Kasumi-1 (cell line): ENCODE measurements around the gene ANXA11.
A peak's percentile ranks its signal among the peaks of the same experiment; 100 is the strongest.
"Not testable (repeated sequence)": the region's sequence is repeated elsewhere in the genome, so short reads cannot be mapped to it uniquely, and the experiment has no call there.

Source experiments
- DNase-seq, 2 experiments: peaks; one replicate each; lab custom pipeline; 2025; lab: John Stamatoyannopoulos, UW

Gene ANXA11

DNA sequence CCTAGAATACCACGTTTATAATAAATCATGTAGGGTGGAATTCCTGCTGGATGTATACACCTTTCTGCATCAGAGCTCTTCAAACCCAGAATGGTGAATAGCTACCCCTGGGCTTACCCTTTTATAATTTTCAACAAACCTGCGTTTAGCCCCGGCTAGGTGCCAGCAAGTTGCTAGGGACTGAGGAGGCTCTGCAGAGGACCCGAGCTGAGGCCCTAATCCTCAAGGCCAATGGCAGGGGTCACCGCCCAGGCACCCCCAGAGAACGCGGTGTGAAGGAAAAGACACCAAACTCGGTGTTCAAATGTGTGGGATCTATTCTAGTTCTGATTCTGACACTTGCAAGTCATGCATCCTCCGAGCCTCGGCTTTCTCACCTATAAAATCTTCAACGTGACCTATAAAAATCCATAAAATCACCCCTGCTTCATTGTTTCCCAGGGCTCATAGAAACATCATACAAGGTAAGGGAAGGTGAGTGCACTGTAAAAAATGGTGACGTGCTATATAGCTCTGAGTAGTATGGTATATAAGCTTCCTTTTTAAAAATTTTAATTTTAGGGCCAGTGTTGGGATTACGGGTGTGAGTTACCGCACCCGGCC lies 2.5 kb upstream of the ANXA11 start:
- no peak for DNase-seq

DNA sequence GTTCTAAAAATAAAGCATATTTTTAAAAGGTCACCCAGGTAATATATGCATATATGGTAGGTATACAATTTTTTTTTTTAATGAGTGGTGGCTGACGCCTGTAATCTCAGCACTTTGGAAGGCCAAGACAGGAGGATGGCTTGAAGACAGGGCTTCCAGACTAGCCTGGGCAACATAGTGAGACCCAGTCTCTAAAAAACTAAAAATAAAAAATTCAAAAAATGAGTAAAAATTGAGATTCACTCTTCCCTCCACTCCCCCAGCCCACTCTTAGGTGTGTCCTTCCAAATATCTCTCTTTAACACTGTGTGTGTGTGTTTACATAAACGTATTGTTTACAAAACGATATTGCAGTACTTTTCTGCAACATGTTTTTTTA lies 929 bp upstream of the ANXA11 start:
- DNase-seq = no peak

DNA sequence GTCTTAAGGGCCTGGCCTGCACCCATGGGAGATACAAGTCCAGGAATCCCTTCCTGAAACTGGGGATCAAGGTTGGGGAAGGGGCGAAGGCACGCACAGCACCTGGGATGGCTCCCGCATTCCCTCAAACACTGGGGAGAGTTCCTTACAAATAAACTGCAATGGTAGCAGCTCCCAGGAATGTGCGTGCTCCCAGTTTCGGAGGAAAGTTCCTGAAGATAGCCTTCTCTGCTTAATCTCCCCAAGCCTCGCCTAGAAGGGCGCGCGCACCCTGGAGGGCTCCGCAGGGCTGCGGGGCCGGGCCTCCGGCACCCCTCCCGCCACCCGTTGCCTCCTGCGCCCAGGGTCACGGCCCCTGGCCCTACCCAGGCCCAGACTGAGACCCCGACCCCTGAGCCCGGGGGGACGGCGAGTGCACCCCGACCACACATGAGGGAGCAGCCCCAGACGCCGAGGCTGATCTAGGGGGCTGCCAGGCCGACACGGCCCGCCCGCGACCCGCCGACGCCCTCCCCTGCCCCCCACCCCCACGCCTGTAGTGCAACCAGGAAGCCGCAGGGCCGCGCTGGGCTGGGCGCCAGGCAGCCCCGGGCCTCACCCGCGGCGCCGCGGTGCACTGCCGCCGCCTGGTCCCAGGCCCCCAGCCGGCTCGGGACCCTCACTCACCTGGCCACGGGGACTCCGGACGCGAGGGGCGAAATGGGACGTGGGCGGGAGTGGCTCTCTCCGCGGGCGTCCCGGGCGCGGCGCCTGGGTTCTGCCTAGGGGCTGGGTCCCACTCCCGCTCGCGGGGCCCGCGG lies 460 bp downstream of the ANXA11 start:
- DNase-seq = peak in 1 of 2 experiments; percentile 23

DNA sequence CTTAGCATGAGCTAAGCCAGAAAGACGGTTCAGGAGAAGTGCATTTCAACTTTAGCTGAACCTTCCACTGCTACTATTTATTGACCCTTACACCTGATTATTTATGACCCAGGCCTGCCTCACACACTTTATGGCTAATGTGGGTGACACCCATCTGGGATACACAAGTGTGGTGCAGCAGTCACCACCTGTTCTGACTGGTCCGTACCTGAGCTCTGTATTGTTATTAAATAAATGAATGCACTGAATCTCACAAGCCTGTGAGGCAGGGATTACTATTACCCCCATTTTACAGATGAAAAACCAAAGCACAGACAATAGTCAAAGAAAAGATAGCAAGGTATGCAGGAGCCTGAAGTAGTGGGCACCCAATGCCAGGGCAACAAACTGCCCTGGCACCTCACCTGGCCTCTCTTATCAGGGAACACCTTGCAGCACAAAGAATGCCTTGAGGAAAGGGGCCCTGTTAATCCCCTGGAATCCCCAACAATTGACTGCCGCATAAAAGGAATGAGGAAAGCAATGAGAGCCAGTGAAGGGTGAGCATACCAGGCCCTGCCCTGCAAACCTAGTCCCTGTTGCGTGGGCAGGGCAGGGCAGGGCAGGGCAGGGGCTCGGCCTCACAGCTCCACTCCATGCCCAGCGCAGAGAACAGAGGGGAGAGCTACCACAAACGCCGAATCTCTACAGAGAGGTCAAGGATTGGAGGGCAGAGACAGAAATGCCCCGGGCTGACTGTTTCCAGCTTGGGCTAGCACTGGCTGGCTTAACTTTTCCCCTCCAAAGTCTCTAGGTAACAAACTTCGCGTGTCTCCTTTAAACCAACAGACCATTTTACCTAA lies 1.3 kb downstream of the ANXA11 start:
- DNase-seq = no peak

DNA sequence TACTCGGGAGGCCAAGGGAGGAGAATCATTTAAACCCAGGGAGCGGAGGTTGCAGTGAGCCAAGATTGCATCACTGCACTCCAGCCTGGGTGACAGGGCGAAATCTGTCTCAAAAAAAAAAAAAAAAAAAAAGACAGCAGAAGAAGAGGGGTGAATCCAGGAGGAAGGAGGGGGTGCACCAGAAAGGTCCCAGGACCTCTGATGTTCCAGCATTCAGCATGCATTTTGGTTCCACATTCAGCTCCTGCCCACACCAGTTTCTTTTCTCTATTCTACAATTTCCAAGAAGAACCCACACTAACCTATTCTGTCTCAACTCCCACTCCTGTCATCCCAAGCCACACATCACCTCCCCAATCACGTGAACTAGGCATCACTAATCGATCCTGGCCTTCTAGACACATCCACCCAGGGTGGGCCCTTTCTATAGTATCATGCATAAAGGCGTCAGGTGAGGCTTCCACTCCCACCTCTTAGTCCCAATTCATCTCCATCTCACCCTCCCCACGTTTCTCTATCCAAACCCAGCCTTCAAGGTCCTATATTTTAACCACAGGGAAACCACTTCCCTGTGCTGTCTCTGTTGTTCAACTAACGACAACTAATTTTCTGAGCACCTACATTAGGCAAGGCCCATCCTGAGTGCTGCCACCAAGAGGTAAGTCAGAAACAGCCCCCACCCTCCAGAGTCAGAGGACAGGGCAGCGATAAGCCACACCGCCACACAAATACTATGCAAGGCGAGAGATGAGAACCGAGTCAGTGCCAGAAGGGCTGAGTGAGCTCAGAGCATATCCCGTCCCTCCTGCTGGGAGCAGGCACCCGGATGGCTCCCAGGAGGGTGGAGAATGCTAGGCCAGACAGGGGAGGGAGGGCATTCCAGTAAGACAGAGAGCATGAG lies 2.2 kb downstream of the ANXA11 start:
- DNase-seq = peak; percentile 73

DNA sequence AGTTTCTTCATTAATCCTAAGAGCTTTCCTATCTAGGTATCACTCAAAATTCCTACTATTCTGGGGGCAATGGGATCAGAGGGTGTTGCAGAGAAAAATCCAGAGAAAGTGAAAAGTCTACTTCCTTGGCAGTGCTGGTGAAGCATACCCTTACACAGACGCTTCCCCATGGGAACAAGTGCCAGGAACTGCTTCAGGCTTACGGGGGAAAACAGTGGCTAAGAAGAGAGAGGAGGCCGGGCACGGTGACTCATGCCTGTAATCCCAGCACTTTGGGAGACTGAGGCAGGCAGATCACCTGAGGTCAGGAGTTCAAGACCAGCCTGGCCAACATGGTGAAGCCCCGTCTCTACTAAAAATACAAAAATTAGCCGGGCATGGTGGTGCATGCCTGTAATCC lies 2.8 kb downstream of the ANXA11 start:
- not testable (repeated sequence) for DNase-seq

DNA sequence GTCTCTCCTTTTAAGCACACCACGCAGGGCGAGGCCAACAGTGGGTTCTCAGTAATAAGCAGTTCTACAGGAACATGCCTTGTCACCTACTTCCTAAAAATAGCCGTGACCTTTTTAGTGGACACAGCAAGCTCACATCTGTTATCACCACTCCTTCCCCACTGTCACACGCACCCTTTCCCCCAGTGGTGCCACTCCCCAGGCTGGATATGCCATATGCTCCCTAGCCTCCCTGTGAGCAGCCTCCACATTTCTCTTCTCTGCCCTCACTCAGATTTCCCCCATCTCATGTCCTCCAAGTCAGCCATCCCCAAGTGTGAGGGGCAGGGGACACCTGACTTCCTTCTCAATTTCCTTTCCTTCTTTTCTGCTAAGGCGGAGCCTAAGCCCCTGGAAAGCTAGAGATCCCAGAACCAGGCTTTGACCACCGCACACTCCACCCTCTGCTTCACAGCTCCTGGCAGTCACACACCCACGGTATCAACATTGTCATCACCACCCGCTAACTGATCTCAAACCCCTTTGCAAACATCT lies 3.7 kb downstream of the ANXA11 start:
- no peak for DNase-seq

DNA sequence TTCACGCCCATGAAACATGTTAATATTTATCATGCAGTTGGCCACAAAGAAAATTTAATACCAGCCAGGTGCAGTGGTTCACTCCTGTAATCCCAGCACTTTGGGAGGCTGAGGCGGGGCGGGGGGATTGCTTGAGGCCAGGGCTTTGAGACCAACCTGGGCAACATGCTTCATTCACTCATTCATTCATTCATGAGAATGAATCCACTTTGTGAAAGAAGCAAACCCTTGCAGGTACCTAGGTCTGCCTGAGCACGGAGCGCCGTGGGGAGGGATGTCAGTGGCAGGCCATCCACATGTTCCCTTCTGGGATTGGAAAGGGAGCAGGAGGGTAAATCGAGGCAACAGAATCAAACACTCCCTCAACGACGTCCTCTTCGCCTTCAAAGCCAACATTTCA lies 4.7 kb downstream of the ANXA11 start:
- DNase-seq = no peak

DNA sequence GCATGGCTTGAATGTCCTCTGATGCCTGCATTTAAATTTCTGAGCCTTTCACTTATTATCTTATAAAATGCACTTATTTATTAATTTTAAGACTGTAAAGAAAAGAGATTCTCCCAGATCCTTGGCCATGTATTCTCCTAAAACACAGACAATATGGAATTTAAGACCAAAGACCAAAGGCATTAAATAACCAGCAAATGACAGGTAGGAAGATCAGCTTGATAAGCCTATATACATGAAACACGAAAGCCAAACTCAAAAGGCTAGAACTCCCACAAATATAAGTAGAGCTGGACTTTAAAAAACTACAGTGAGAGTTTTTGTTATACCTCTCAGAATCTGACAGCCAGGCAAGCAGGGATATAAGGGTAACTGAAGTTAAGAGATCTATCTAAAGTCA lies 5.1 kb downstream of the ANXA11 start:
- DNase-seq = no peak

DNA sequence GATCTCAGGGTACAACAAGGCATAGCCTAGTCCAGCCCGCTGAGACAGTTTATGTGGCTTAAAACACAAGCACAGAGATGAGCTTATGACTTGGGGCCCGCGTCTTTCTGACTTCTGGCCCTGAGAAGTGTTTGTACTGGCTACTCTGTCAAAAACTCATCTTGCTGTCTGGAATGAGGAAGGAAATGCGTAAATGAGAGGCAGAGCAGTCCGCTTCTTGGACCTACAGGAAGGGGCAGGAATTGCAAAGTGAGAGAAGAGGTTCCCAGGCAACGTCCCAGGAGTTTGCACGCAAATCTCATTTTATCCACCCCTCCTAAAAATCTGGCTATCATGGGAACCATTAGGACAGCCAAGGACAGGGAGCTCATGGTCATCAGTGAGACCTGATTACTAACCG lies 5.5 kb downstream of the ANXA11 start:
- peak; percentile 94 for DNase-seq

DNA sequence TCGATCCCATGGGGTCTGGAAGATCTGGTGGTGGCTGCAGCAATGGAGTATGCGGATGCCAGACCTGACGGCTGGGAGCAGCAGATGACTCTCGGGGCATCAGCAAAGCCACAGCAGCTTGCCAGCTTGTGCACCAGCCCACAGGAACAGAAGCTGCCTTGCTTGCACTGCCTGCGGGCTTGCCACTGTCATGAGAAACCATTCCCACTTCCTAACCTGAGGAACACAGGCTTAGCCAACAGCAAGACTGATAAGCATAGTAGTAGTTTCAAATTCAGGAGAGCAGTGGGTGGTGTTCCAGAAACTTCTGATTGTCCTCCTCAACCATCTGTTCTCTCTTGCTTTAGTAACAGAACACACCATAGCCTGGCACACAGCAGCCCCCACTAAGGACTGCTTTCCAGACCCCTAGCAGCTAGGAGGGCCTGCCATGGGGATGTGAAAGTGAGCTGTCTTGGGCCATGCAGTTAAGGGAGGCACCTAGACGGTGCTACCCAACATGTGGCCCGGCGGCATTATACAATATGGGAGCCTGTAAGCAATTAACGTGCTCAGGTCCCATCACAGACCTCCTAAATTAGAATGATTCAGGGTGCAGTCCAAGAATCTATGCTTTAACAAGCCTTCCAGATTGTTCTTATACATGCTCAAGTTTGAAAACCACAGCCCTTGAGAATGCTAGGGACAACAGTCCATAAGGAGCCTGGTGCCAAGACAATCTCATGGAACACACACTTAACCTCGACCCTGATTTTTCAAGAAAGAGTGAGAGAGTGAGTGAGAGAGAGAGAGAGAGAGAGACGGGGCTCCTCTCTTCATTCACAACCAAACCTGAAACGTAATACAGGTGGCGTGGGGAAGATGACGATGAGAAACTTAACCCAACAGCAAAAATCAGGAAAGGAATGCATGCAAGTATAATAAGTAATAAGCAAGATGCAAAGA lies 7.1 kb downstream of the ANXA11 start:
- no peak for DNase-seq

DNA sequence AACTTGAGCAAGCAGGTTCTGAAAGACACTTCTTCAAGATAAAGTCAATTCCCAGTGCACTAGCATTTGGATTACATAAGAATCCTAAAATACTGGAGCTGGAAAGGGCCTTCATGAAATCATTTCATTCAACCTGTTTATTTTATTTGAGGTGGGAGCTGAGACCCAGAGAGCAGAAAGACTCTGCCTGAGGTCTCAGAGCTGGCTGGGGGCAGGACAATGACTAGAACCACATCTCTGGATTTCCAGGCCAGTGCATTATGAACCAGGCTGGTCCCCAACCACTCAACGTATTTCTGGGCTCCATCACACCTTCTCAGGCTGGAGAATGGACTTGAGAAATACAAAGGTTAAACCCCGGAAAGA lies 8.4 kb downstream of the ANXA11 start:
- DNase-seq = no peak

DNA sequence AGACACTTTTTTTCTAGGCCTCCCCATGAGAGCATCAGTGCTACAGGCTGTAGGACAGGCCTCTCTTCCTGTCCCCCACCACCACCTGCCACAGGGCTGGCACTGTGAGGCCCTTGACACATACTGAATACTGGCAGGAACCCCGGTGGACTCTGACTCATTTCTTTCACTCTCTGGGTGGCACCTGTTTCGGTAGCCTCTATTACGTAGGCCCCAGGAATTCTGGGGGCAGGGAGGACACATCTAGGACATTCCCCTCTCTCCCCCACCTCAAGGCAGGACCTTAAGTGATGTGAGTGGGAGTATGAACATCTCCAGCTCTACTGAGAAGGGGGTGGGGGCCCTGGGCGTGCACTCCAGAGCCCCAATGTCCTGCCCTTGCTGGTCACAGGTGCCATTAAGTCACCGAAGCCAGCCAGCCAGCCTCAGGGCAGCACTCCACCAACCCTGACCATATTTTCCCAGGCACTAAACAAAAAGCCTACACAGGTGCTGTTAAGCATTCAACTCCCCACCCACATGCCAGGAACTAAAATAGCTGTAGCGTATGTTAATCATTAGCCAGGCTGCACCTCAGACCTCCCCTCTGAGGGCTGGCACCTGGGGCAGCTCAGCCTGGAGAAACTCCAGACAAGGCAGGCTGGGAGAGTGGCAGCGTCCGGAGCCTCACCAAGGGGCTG lies 8.9 kb downstream of the ANXA11 start:
- no peak for DNase-seq

DNA sequence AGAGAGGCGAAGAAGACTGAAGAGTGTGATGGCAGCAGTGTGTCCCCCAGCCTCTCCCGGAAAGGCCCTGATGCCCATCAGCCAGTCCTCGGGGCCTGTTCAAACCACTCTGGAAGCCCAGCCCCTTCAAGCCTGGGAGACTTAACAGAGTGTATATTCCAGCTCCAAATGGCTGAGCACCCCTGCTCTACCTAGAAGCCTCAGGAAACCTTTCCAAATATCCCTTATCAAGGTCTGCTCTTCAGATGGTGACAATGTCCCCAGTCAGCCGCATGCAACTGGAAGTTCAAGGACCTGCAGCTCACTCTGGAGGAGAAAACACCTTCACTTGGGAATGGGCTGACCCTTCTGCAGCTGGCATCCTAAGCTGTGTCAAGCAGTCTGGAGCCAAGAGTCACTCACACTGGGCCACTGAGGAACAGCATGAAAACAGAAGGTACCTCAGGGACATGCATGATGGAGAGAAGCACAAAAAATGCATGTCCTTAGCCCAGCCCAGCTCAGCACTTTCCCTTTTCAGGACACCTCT lies 10.2 kb downstream of the ANXA11 start:
- no peak for DNase-seq

DNA sequence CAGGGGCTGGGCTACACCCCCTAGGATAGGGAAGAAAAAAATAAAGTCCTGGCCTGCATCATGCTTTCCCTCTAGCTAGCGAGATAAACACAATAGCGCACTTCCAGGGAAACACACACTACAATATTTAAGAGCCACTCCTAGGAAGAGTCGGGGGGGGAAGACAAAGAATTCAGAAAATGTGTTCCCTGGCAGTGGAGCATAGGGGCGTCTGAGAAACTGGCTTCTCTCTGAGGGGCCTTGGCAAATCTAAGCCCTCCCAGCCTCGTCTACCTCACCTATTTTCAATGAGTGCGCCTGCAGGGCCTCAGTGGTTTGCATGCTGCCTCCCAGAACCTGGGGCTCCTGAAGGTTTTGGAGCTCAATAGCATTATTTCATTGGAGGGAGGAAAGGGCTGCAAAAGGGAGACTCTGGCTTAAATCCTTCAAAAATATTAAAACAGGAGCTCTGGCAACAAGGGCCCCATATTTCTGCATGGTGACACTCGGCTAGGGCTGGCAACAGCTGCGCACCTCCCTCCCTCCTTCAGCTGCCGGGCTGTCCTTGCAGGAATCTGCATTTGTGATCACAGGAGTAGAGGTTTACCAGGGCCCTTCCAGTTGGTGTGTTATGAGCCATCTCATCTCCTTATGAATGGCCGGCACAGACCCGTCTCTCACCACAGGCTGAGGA lies 10.8 kb downstream of the ANXA11 start:
- DNase-seq = no peak

DNA sequence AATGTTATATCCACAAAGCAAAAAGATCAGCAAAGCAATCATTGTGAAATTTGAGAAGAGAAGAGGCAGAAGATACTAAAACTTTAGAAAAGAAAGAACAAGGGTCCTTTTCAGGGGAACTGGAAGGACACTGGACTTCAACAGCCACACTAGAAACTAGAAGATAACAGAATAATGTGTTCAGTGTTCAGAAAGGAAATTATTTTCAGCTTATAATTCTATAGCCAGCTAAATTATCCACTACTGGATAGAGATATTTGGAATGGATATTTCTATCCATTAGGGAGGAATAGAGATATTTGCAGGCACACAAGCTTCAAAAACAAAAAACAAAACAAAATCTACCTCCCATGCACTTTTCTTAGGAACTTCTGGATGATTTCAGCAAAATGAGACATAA lies 12.8 kb downstream of the ANXA11 start:
- no peak for DNase-seq

DNA sequence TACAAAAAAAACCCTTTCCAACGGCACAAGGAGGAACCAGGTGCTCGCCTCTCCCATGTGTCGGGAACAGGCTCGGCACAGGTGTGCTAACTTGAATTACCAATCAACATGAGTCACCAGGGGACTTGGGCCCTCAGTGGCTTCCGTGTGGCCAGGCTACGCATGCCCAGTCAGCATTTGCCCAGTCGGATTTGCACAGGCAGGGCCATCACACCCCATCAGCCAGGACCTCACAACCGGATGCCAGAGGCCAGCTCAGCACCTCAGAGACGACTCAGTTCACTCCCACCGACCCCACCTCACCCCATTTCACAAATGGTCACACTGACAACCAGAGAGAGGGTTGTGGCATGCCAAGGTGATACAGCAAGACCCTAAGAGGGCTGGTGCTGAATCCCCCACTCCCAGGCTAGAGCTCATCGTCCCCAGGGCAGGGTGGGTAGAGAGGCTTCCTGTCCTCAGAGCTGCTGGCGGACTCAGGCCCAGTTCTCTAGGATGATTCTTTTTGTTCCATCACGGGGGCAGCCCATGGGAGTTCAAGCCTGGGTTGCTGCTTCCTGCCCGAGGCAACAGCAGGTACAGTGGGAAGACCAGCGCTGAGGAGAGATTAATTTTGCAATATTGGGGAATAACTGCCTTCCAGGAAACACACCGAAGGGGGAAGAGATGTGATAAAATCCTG lies 13.6 kb downstream of the ANXA11 start:
- DNase-seq = no peak

DNA sequence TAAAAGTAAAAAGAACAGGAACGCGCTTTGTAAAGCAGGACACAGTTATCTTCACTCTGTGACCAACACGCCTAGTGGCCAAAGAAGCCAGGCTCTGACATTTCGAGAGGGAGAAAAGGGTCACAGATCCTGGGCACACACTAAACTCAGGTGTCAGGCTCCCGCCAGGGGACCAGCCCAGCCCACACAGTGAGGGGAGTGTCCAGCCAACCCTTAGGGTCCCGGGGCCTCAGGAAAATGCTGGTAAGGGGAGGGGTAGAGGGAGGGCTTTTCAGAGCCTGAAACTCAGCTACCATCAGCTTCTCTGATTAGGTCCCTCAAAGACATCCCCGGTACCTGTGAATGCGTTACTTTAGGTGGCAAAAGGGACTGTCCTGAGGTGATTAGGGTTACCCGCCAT lies 16.6 kb downstream of the ANXA11 start:
- no peak for DNase-seq
